ENCODE results near the gene PTPRD.

DNA sequence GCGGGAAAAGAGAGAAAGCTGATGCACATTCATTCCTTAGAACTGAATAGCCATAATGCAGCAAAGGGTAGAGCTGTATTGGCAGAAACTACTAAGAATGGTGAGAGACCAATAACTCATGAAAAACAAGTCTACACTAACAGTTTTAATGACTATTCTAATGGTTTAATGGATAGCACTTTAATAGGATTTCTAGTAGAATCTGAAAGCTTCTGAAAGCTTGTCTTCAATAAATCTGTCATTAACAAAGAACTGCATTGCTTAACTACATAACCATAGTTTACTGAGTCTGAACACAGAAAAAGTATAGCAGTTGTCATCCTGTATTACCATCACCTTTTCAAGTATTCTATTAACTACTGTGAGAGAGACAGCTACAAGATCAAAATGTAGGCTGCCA, 2195.5 kb downstream of the PTPRD start:
- TF ChIP-seq EZH2 (IDR thresholded peaks at IDR 0.05) (no peak), ZFX (IDR thresholded peaks at IDR 0.05) (no peak), EZH2phosphoT487 (IDR thresholded peaks at IDR 0.05; ENCODE audit: borderline replicate concordance) (no peak), CTCF (IDR thresholded peaks at IDR 0.05 in 2 of 3, conservative IDR thresholded peaks at IDR 0.05 in 1 of 3; ENCODE audit: borderline replicate concordance in 1 of 3, insufficient read depth in 1 of 3, low read depth in 2 of 3, low read length in 2 of 3) (no peak), ELF1 (IDR thresholded peaks at IDR 0.05; ENCODE audit: borderline replicate concordance, low read depth) (no peak), POLR2AphosphoS5 (IDR thresholded peaks at IDR 0.05; ENCODE audit: low read depth, low read length) (no peak), TCF7L2 (IDR thresholded peaks at IDR 0.05; ENCODE audit: borderline replicate concordance, extremely low read depth, insufficient read depth, insufficient read length) (no peak), EGR1 (IDR thresholded peaks at IDR 0.05; ENCODE audit: low read depth) (no peak), POLR2A (IDR thresholded peaks at IDR 0.05; ENCODE audit: borderline replicate concordance, extremely low read depth, insufficient read depth, insufficient read length) (no peak), RAD21 (IDR thresholded peaks at IDR 0.05; ENCODE audit: low read depth) (no peak), SIN3A (IDR thresholded peaks at IDR 0.05; ENCODE audit: low read depth) (no peak), CEBPB (IDR thresholded peaks at IDR 0.05; ENCODE audit: low read depth) (no peak), JUND (IDR thresholded peaks at IDR 0.05) (no peak)
- TF ChIP-seq, protein P1, sequence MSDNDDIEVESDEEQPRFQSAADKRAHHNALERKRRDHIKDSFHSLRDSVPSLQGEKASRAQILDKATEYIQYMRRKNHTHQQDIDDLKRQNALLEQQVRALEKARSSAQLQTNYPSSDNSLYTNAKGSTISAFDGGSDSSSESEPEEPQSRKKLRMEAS (IDR thresholded peaks at IDR 0.05) = no peak
